SK-N-SH treated with all-trans-retinoic acid at 6 μM for 48 hours (cell line): ENCODE data around the gene SMG1.

Experiments
- ATAC-seq: fragments of 200-7000 bp; cut with Tn5 transposase; 3 replicates; pipeline ENCODE4 v1.9.1; 2020; ENCODE audit warnings: mild to moderate bottlenecking, moderate library complexity
- ARNTL ChIP-seq: fragments of 450-650 bp; formaldehyde crosslinking; IDR thresholded peaks from 2 replicates; pipeline ENCODE4 v1.5.0; 2020; ENCODE audit warnings: low read depth, mild to moderate bottlenecking, moderate library complexity, borderline replicate concordance
- CREB5 ChIP-seq: fragments of 250-450 bp; sonication (Bioruptor Pico); IDR thresholded peaks from 2 replicates; pipeline ENCODE4 v1.5.1; 2020; ENCODE audit warnings: low read depth, mild to moderate bottlenecking, moderate library complexity
- CSDC2 ChIP-seq: fragments of 250-450 bp; sonication (Bioruptor Pico); IDR thresholded peaks from 2 replicates; pipeline ENCODE4 v1.5.0; 2020; ENCODE audit warnings: mild to moderate bottlenecking, moderate library complexity
- CSRNP3 ChIP-seq: fragments of 250-450 bp; sonication (Bioruptor Pico); IDR thresholded peaks from 2 replicates; pipeline ENCODE4 v1.5.1; 2021; ENCODE audit warnings: mild to moderate bottlenecking, moderate library complexity
- ESRRG ChIP-seq: fragments of 250-450 bp; sonication (Bioruptor Pico); IDR thresholded peaks from 2 replicates; pipeline ENCODE4 v1.6.1; 2021; ENCODE audit warnings: mild to moderate bottlenecking
- GLIS3 ChIP-seq: fragments of 250-450 bp; sonication (Bioruptor Pico); IDR thresholded peaks from 2 replicates; pipeline ENCODE4 v1.5.0; 2020; ENCODE audit warnings: mild to moderate bottlenecking, moderate library complexity
- ISL1 ChIP-seq: fragments of 250-450 bp; sonication (Bioruptor Pico); IDR thresholded peaks from 2 replicates; pipeline ENCODE4 v2.1.2; 2022; ENCODE audit warnings: mild to moderate bottlenecking, moderate library complexity
- OSR1 ChIP-seq: fragments of 250-450 bp; sonication (Bioruptor Pico); IDR thresholded peaks from 2 replicates; pipeline ENCODE4 v1.8.0; 2022; ENCODE audit warnings: moderate library complexity, mild to moderate bottlenecking, inconsistent platforms
- PPARA ChIP-seq: fragments of 250-450 bp; sonication (Bioruptor Pico); IDR thresholded peaks from 2 replicates; pipeline ENCODE4 v1.5.0; 2020; ENCODE audit warnings: mild to moderate bottlenecking, borderline replicate concordance
- RARB ChIP-seq: fragments of 250-450 bp; sonication (Bioruptor Pico); IDR thresholded peaks from 2 replicates; pipeline ENCODE4 v1.8.0; 2021; ENCODE audit warnings: mild to moderate bottlenecking, moderate library complexity
- SNAI2 ChIP-seq: fragments of 250-450 bp; sonication (Bioruptor Pico); IDR thresholded peaks from 2 replicates; pipeline ENCODE4 v1.5.0; 2020; ENCODE audit warnings: mild to moderate bottlenecking, moderate library complexity
- TOX ChIP-seq: fragments of 250-450 bp; sonication (Bioruptor Pico); IDR thresholded peaks from 2 replicates; pipeline ENCODE4 v1.8.0; 2021; ENCODE audit warnings: mild to moderate bottlenecking, moderate library complexity, borderline replicate concordance
- TSHZ2 ChIP-seq: fragments of 250-450 bp; sonication (Bioruptor Pico); IDR thresholded peaks from 2 replicates; pipeline ENCODE4 v1.5.0; 2020; ENCODE audit warnings: mild to moderate bottlenecking, moderate library complexity
- ZC3H10 ChIP-seq: fragments of 250-450 bp; sonication (Bioruptor Pico); IDR thresholded peaks from 2 replicates; pipeline ENCODE4 v1.5.1; 2021; ENCODE audit warnings: mild to moderate bottlenecking, moderate library complexity
- ZFP30 ChIP-seq: fragments of 450-650 bp; formaldehyde crosslinking; IDR thresholded peaks from 2 replicates; pipeline ENCODE4 v1.5.0; 2022; ENCODE audit warnings: mild to moderate bottlenecking, moderate library complexity
- ZNF565 ChIP-seq: fragments of 450-650 bp; formaldehyde crosslinking; conservative IDR thresholded peaks from 2 replicates; pipeline ENCODE4 v1.5.0; 2020; ENCODE audit warnings: low read depth, mild to moderate bottlenecking, moderate library complexity
- ZNF70 ChIP-seq: fragments of 450-650 bp; formaldehyde crosslinking; IDR thresholded peaks from 2 replicates; pipeline ENCODE4 v1.5.0; 2020; ENCODE audit warnings: mild to moderate bottlenecking, moderate library complexity
- ZNF8 ChIP-seq: fragments of 450-650 bp; formaldehyde crosslinking; IDR thresholded peaks from 2 replicates; pipeline ENCODE4 v1.5.0; 2020; ENCODE audit warnings: mild to moderate bottlenecking, moderate library complexity

Gene SMG1

GRCh38 chr16:18789850-18790706 lies 136.1 kb downstream of the SMG1 start, which contains the start of gene RPS15A (continued):
- TF ChIP-seq CSRNP3 (CRISPR knock-in tag) (no peak), TSHZ2 (CRISPR knock-in tag) (no peak), ZNF8 (CRISPR knock-in tag) (no peak), ISL1 (CRISPR knock-in tag) (no peak), ESRRG (CRISPR knock-in tag) (no peak), ARNTL (CRISPR knock-in tag) (no peak)

- no peak for ATAC-seq
- TF ChIP-seq CSRNP3 (CRISPR knock-in tag) = no peak
- TF ChIP-seq ZNF8 (CRISPR knock-in tag) = no peak
- no peak for TF ChIP-seq RARB (CRISPR knock-in tag)
- TF ChIP-seq ZNF565 (CRISPR knock-in tag) = no peak
- no peak for TF ChIP-seq ARNTL (CRISPR knock-in tag)
- no peak for TF ChIP-seq ZC3H10
- TF ChIP-seq ESRRG (CRISPR knock-in tag) = no peak
- no peak for TF ChIP-seq SNAI2 (CRISPR knock-in tag)
- no peak for TF ChIP-seq GLIS3 (CRISPR knock-in tag)
- no peak for TF ChIP-seq ISL1 (CRISPR knock-in tag)
- no peak for TF ChIP-seq CSDC2 (CRISPR knock-in tag)
- no peak for TF ChIP-seq TOX
- no peak for TF ChIP-seq PPARA (CRISPR knock-in tag)
These were observed 136.7 kb downstream of the SMG1 start for GRCh38 chr16:18789515-18789849.

- no peak for ATAC-seq
- TF ChIP-seq ARNTL (CRISPR knock-in tag) (no peak), ESRRG (CRISPR knock-in tag) (no peak), ISL1 (CRISPR knock-in tag) (no peak), TOX (no peak), ZNF70 (no peak), OSR1 (CRISPR knock-in tag) (no peak), ZFP30 (CRISPR knock-in tag) (no peak), CSDC2 (CRISPR knock-in tag) (no peak), CREB5 (no peak), CSRNP3 (CRISPR knock-in tag) (no peak)
These were observed 137.2 kb downstream of the SMG1 start for GRCh38 chr16:18788828-18789514.
